DMS 273 (cell line): ENCODE measurements around the gene SBNO2.
"Not testable (repeated sequence)": the region's sequence is repeated elsewhere in the genome, so short reads cannot be mapped to it uniquely, and the experiment has no call there.

Experiments used
- DNase-seq: peaks from one replicate; lab custom pipeline; 2025; ENCODE audit not compliant: unreplicated experiment; lab: John Stamatoyannopoulos, UW

Gene SBNO2

DNA sequence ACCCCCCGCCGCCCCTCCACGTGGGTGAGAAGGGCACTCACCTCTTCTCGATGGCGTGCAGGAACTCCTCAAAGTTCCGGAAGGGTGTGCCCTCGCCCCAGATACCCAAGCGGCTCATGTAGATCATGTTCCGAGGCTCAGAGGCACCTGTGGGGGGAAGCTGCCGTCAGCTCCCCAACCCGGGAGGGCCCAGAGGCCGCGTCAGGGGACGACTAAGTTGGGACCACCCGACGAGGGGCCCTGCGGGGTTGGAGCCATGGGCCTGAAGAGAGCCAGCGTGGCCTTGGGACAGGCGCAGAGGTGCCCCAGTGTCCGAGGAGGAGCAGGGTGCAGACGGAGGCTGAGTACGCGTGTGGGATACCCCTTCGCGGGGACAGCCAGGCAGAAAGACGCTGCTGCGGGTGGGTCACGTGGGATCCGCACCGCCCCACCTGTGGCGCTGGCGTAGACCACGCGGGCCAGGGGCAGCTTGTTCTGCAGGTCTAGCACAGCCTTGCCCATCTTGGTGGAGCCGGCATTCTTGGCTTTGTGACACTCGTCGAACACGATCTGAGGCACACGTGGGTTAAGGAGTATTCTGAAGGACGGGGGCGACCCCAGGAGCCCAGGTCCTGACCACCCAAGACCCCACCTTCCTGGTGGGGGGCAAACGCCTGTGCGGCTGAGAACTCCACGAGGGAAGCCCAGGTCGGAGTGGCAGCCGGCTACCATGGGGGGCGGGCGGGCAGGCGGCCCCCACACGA, 54.4 kb downstream of the SBNO2 start:
- no peak for DNase-seq

DNA sequence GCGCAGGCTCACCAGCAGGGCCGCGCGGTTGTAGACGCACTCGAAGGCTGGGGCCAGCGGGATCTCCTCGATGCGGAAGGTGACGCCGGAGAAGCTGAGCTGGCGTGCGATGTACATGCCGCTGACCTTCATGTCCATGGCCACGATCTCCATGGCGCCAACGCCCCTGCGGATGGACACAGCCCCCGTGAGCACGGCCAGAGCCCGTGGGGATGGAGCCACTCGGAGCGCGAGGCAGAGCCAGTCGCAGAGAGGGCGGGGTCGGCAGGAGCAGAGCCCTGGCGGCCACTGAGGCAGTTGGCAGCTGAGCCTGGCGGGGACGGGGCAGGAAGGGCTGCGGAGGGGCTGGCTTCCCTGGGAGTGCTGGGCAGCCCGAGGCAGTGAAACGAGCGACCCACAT, 55.1 kb downstream of the SBNO2 start:
- DNase-seq: no peak

DNA sequence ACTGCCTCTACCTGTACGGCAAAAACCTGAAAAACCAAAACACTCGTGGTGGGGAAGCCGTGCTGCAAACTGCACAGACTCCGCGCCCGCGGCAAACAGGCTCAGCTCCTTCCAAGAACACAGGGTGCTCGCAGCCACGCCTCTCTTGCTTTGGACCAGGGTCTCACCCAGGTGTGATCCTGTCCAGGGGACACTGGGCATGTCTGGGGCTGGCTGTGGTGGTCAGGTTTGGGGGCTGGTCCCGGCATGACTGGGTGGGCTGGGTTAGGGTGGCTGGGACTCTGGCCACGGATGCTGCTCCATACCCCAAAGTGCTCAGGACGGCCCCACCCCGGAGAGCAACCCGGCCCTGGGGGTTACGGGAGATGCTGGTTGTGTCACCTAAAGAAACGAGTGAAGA, 56.4 kb downstream of the SBNO2 start:
- DNase-seq: no peak

GRCh38 chr19:1116726-1117581, 57.1 kb downstream of the SBNO2 start:
- DNase-seq: no peak

- DNase-seq: no peak
Measured at GRCh38 chr19:1115646-1116420, 58.2 kb downstream of the SBNO2 start.

- DNase-seq: not testable (repeated sequence)
Measured at GRCh38 chr19:1114728-1115127, 59.3 kb downstream of the SBNO2 start.

DNA sequence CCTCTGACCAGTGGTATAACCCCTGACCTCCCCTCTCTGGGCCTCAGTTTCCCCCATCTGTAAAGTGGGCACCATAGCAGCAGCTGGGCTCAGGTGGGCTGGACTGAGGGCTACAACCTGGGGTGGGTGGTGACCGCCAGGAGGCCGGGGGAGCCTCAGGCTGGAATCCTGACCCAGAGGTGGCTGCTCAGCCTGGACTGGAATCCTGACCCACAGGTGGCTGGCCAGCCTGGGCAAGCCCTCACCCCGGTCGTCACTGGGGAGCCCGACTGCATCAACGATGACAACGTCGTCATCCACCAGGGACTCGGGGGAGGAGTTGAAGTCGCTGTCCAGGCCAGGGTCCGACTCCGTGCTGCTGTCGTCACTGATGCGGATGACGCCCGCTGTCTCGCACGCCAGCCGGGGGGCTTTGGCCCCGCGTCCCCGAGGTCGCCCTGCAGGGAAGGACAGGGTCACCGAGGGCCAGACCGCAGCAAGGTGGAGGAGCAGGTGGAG, 60.0 kb downstream of the SBNO2 start:
- DNase-seq: no peak

GRCh38 chr19:1113030-1113985, 60.8 kb downstream of the SBNO2 start:
- DNase-seq: peak; percentile 96

DNA sequence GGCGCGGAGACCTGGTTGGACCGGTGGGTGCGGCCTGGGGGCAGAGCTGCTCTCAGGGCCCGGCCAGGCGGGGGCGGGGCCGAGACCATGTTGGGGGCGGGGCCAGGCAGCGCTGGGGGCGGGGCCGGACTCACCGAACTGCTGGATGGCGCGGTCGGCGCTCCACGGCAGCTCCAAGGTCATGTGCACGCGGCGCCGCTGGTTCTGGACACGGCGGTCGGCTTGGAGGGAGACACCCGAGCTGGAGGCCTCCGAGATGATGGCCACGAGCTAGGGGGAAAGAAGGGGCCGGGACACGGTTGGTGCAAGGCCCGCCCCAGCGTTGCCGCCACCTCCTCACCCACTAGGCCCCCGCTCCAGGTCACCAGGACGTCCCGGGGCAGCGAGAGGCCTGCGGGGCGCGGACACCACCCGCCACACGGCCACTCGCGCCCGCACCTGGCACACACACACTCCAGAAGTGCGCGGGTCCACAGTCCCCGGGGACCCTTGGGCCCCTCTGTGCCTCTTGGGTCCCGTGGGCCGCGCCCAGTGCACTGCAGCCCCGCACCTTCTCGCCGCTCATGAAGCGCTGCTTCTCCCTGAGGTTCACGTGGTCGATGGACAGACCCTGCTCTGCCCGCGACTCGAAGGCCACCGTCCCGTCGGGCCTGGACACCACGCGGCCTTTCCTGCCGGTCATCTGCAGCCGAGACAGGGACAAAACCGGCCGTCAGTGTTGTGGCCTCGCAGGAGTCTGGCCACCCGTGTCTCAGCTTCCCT, 61.6 kb downstream of the SBNO2 start:
- DNase-seq: no peak

- no peak for DNase-seq
Measured at GRCh38 chr19:1111641-1112267, 62.3 kb downstream of the SBNO2 start.

- peak; percentile 58 for DNase-seq
Measured at GRCh38 chr19:1110809-1111640, 63.0 kb downstream of the SBNO2 start.

GRCh38 chr19:1109697-1110671, 64.1 kb downstream of the SBNO2 start:
- DNase-seq: no peak

GRCh38 chr19:1109032-1109551, 65.0 kb downstream of the SBNO2 start:
- DNase-seq: no peak

GRCh38 chr19:1108291-1109031, 65.6 kb downstream of the SBNO2 start:
- DNase-seq: no peak

DNA sequence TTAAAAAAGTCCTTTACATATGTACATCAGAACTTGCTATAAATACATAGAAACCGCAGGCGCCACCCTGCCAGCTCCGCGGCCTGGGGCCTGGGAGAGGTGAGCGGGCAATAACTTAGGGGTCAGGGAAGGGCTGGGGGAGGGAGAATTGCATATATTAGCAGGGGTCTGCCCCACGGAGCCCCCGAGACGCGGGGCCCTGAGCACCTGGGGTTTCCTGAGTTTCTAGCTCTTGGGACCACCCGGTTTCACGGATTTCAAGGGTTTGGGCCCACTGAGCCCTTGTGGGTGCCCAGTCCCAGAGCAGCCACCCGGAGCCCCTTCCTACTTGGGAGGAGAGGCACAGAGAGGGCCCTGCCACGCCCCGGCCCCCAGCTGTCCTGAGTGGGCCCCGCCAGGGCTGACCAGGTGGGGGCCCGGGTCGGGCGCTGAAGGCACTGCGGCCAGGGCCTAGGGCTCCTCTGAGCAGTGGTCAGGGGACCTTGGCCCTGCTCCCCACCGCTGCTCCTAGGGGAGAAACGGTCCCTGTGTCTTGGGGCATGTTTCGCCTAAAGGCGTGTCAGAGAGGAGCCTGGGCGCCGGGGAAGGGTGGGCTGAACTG, 66.3 kb downstream of the SBNO2 start:
- DNase-seq: no peak
